Measurements from ENCODE around the gene CDK18.

CDK18 gene

GRCh38 chr1:205561501-205562203 lies 57.2 kb downstream of the CDK18 start:
- no peak for TF ChIP-seq CTCF (IDR thresholded peaks at IDR 0.05)

GRCh38 chr1:205563927-205564441 lies 59.5 kb downstream of the CDK18 start:
- TF ChIP-seq CTCF (IDR thresholded peaks at IDR 0.05): no peak

GRCh38 chr1:205565799-205566198 lies 61.3 kb downstream of the CDK18 start:
- TF ChIP-seq CTCF (IDR thresholded peaks at IDR 0.05): no peak

GRCh38 chr1:205567716-205568115 lies 63.2 kb downstream of the CDK18 start:
- TF ChIP-seq CTCF (IDR thresholded peaks at IDR 0.05): no peak

GRCh38 chr1:205568135-205568468 lies 63.6 kb downstream of the CDK18 start:
- no peak for TF ChIP-seq CTCF (IDR thresholded peaks at IDR 0.05)

GRCh38 chr1:205568469-205569361 lies 64.2 kb downstream of the CDK18 start:
- TF ChIP-seq CTCF (IDR thresholded peaks at IDR 0.05): no peak

- no peak for TF ChIP-seq CTCF (IDR thresholded peaks at IDR 0.05)
Measured at GRCh38 chr1:205569411-205570172, 65.1 kb downstream of the CDK18 start.

Measured in LNCAP (cell line).